Activated CD8-positive, alpha-beta memory T cell treated with anti-CD3 and anti-CD28 coated beads, Interleukin-2, amount 50 U/mL, for 48 hours (primary cell): ENCODE results near the gene PTCD3.

ENCODE experiments used
- DNase-seq: peaks from one replicate; pipeline ENCODE4 v3.0.0-alpha.2; 2020

PTCD3 gene

GRCh38 chr2:86147793-86148192, 41.8 kb downstream of the PTCD3 start:
- DNase-seq: no peak

- no peak for DNase-seq
These were observed 44.5 kb downstream of the PTCD3 start for GRCh38 chr2:86150502-86150901.

- DNase-seq: no peak
These were observed 51.0 kb downstream of the PTCD3 start for GRCh38 chr2:86157009-86157556.

- DNase-seq: no peak
These were observed 52.3 kb downstream of the PTCD3 start for GRCh38 chr2:86158286-86158685.

- no peak for DNase-seq
These were observed 54.3 kb downstream of the PTCD3 start for GRCh38 chr2:86160156-86160952.

GRCh38 chr2:86170449-86170848, 64.4 kb downstream of the PTCD3 start:
- DNase-seq: no peak

GRCh38 chr2:86171295-86171694, 65.3 kb downstream of the PTCD3 start:
- no peak for DNase-seq

- no peak for DNase-seq
These were observed 66.6 kb downstream of the PTCD3 start for GRCh38 chr2:86172610-86173009.

GRCh38 chr2:86174445-86174844, 68.4 kb downstream of the PTCD3 start:
- DNase-seq: no peak

- no peak for DNase-seq
These were observed 69.8 kb downstream of the PTCD3 start for GRCh38 chr2:86175828-86176227.

- no peak for DNase-seq
These were observed 70.6 kb downstream of the PTCD3 start for GRCh38 chr2:86176597-86176996.

- DNase-seq: no peak
These were observed 79.6 kb downstream of the PTCD3 start for GRCh38 chr2:86185517-86186212.

GRCh38 chr2:86186431-86186830, 80.4 kb downstream of the PTCD3 start:
- no peak for DNase-seq

- DNase-seq: no peak
These were observed 83.9 kb downstream of the PTCD3 start for GRCh38 chr2:86189782-86190416.
